Measurements from ENCODE around the gene TCEAL7. TPM values are rescaled to one million over a fixed set of nuclear protein-coding genes. Genes with fewer than 3 reads are reported as not detected.

The TCEAL7 gene, protein sequence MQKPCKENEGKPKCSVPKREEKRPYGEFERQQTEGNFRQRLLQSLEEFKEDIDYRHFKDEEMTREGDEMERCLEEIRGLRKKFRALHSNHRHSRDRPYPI
- 7.3 and 16.5 TPM in 2 replicates for total RNA-seq (2014; rRNA removed; shearing (Covaris generic))
- 17.2 and 20.2 TPM in 2 replicates for polyA plus RNA-seq (2016; fragmentation: Nextera tagmentation; extraction: Ambion mirVana)
- long read RNA-seq, transcript TCEAL7-201 (3 exons, 1,177 nt) = major isoform, 5 of 9 reads
- long read RNA-seq, partial matches to known transcripts = 4 of 9 reads
- long read RNA-seq, other reads (novel, unspliced or antisense) = 0 of 9 reads

DNA sequence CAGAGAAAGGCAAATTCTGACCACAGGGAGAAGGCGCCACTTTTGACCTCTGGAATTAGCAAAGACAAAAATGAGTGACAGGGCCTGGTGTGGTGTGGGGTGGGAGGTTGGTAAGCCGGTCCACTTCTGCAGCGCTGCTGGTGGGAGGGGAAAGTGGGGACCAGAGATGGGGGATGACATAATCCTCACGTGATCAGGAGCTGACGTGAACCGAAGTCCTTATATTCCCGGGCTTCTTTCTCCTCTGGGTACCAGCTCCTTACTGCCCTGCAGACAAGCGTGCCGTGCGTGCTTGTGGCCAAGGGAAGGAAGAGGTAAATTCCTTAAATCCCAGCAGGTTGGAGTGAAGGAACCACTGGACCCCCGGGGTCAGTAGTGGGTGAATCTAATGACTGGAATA, at the start of gene TCEAL7:
TCEAL7 (plus strand) TSS at position 249 of the 400 bp plus-strand sequence. CDS start 1,165 bp downstream, outside the sequence.
- DNase-seq (ENCODE audit: low spot score) = peak; percentile 56
- no peaks in the 10 kb centered on the region for H3K36me3 Mint-ChIP-seq (ENCODE audit: low read depth)
- peak; percentile 76 for ATAC-seq
- H3K9me2 ChIP-seq (ENCODE audit: insufficient read depth) = no peaks in the 10 kb centered on the region
- H3K4me1 ChIP-seq (ENCODE audit: insufficient read depth) = peaks cover 10% of the 10 kb centered on the region; the same call in 1 of the 2 replicates
- no peaks in the 10 kb centered on the region for H4K20me1 ChIP-seq (replicated peaks; ENCODE audit: insufficient read depth)
- H3K27me3 ChIP-seq (ENCODE audit: insufficient read depth) = 0 out of 2 replicates have a peak, but pooled peaks cover 3% of the 10 kb centered on the region
- H3K27ac ChIP-seq (ENCODE audit: low read depth) = peak within 1 kb of the TSS; percentile 21
- peaks cover 3% of the 10 kb centered on the region for H3K27me3 Mint-ChIP-seq (ENCODE audit: insufficient read depth, low read depth, poor library complexity)
- peak within 1 kb of the TSS; percentile 66; the same call in 1 of the 2 replicates for H3K27ac Mint-ChIP-seq
- no peaks in the 10 kb centered on the region for H3K79me2 ChIP-seq (replicated peaks; ENCODE audit: insufficient read depth)
- no peaks in the 10 kb centered on the region for H3K9me3 Mint-ChIP-seq
- TF ChIP-seq, protein P1, sequence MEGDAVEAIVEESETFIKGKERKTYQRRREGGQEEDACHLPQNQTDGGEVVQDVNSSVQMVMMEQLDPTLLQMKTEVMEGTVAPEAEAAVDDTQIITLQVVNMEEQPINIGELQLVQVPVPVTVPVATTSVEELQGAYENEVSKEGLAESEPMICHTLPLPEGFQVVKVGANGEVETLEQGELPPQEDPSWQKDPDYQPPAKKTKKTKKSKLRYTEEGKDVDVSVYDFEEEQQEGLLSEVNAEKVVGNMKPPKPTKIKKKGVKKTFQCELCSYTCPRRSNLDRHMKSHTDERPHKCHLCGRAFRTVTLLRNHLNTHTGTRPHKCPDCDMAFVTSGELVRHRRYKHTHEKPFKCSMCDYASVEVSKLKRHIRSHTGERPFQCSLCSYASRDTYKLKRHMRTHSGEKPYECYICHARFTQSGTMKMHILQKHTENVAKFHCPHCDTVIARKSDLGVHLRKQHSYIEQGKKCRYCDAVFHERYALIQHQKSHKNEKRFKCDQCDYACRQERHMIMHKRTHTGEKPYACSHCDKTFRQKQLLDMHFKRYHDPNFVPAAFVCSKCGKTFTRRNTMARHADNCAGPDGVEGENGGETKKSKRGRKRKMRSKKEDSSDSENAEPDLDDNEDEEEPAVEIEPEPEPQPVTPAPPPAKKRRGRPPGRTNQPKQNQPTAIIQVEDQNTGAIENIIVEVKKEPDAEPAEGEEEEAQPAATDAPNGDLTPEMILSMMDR (conservative IDR thresholded peaks at IDR 0.05; ENCODE audit: low read depth in 2 of 2) = no peak
- no peak for TF ChIP-seq POLR2AphosphoS5 (IDR thresholded peaks at IDR 0.05; ENCODE audit: low read depth)
- TF ChIP-seq JUNB (IDR thresholded peaks at IDR 0.05; ENCODE audit: unreplicated experiment) = no peak
- TF ChIP-seq EZH2phosphoT487 (IDR thresholded peaks at IDR 0.05; ENCODE audit: unreplicated experiment) = no peak
- TF ChIP-seq, protein P2, sequence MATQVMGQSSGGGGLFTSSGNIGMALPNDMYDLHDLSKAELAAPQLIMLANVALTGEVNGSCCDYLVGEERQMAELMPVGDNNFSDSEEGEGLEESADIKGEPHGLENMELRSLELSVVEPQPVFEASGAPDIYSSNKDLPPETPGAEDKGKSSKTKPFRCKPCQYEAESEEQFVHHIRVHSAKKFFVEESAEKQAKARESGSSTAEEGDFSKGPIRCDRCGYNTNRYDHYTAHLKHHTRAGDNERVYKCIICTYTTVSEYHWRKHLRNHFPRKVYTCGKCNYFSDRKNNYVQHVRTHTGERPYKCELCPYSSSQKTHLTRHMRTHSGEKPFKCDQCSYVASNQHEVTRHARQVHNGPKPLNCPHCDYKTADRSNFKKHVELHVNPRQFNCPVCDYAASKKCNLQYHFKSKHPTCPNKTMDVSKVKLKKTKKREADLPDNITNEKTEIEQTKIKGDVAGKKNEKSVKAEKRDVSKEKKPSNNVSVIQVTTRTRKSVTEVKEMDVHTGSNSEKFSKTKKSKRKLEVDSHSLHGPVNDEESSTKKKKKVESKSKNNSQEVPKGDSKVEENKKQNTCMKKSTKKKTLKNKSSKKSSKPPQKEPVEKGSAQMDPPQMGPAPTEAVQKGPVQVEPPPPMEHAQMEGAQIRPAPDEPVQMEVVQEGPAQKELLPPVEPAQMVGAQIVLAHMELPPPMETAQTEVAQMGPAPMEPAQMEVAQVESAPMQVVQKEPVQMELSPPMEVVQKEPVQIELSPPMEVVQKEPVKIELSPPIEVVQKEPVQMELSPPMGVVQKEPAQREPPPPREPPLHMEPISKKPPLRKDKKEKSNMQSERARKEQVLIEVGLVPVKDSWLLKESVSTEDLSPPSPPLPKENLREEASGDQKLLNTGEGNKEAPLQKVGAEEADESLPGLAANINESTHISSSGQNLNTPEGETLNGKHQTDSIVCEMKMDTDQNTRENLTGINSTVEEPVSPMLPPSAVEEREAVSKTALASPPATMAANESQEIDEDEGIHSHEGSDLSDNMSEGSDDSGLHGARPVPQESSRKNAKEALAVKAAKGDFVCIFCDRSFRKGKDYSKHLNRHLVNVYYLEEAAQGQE (IDR thresholded peaks at IDR 0.05; ENCODE audit: unreplicated experiment) = no peak
- TF ChIP-seq, protein P3, sequence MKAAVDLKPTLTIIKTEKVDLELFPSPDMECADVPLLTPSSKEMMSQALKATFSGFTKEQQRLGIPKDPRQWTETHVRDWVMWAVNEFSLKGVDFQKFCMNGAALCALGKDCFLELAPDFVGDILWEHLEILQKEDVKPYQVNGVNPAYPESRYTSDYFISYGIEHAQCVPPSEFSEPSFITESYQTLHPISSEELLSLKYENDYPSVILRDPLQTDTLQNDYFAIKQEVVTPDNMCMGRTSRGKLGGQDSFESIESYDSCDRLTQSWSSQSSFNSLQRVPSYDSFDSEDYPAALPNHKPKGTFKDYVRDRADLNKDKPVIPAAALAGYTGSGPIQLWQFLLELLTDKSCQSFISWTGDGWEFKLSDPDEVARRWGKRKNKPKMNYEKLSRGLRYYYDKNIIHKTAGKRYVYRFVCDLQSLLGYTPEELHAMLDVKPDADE (IDR thresholded peaks at IDR 0.05) = no peak
- no peak for TF ChIP-seq STAT1 (IDR thresholded peaks at IDR 0.05; ENCODE audit: unreplicated experiment)
- no peak for TF ChIP-seq ZNF331 (CRISPR knock-in tag; IDR thresholded peaks at IDR 0.05; ENCODE audit: low read depth)
- TF ChIP-seq ZNF114 (CRISPR knock-in tag; IDR thresholded peaks at IDR 0.05) = no peak
- no peak for TF ChIP-seq NANOG (IDR thresholded peaks at IDR 0.05; ENCODE audit: borderline replicate concordance)
- TF ChIP-seq EZH2 (IDR thresholded peaks at IDR 0.05; ENCODE audit: low read depth, unreplicated experiment) = no peak
- no peaks in the 10 kb centered on the region for H3K36me3 ChIP-seq (ENCODE audit: insufficient read depth)
- H2AFZ ChIP-seq = peak within 1 kb of the TSS; percentile 89
- peak within 1 kb of the TSS; percentile 76 for H3K4me2 ChIP-seq
- H3K4me3 ChIP-seq = peak within 1 kb of the TSS; percentile 59
- peak within 1 kb of the TSS; percentile 70 for H3K4me3 Mint-ChIP-seq
- H3K4me1 Mint-ChIP-seq = peaks cover 31% of the 10 kb centered on the region
- H3F3A ChIP-seq (replicated peaks; ENCODE audit: low read depth) = peaks cover 5% of the 10 kb centered on the region; the same call in 1 of the 2 replicates

All from GM23338 (cell line).